Motor neuron (in vitro differentiated cells): ENCODE data around the gene MERTK. TPM values are rescaled to one million over a fixed set of nuclear protein-coding genes. Genes with fewer than 3 reads are reported as not detected.
"Not testable (repeated sequence)": the region's sequence is repeated elsewhere in the genome, so short reads cannot be mapped to it uniquely, and the experiment has no call there.

Experiments used
- ATAC-seq, 8 experiments: fragments of 200-7000 bp; cut with Tn5 transposase; replicated peaks in 6 of 8; 2 replicates each; pipeline ENCODE4 v1.8.0; 2021; ENCODE audit warnings: mild to moderate bottlenecking in 8 of 8, moderate library complexity in 8 of 8
- H3K27ac ChIP-seq, 2 donors: fragments of 250-450 bp; sonication (Bioruptor Pico); 2 replicates each; pipeline ENCODE4 v1.9.0; 2021; ENCODE audit warnings: antibody characterized with exemption in 2 of 2, mild to moderate bottlenecking in 2 of 2, moderate library complexity in 1 of 2
- H3K4me1 ChIP-seq, 2 donors: fragments of 250-450 bp; sonication (Bioruptor Pico); replicated peaks in 1 of 2; 2 replicates each; pipeline ENCODE4 v1.6.1; 2021; ENCODE audit warnings: antibody characterized with exemption in 2 of 2, mild to moderate bottlenecking in 2 of 2, moderate library complexity in 1 of 2
- H3K4me3 ChIP-seq, 5 donors: fragments of 250-450 bp; sonication (Bioruptor Pico); 2 replicates each; pipeline ENCODE4 v1.9.0; 2021; ENCODE audit warnings: antibody characterized with exemption in 5 of 5, mild to moderate bottlenecking in 5 of 5, moderate library complexity in 4 of 5
- WGBS, 10 experiments: fragments of 450-650 bp; shearing (Covaris generic); methylation state at CpG; one replicate each; pipeline ENCODE4 v1.0.0; 2022; 5-methylcytosine and 5-hydroxymethylcytosine counted together
- in situ Hi-C, 9 experiments: fragments of 400-800 bp; cut with MboI; loops; one replicate each; pipeline ENCODE4 v1.15.0; 2021; ENCODE audit warnings: low sequenced_read_pairs in 9 of 9, low pct_unique_long_range_greater_than_20kb in 2 of 9; ENCODE audit not compliant: unreplicated experiment in 9 of 9
- total RNA-seq, 8 experiments: library from RNA; unstranded; fragments of 300-600 nt; gene quantifications; 2 replicates each; pipeline versions ENCODE4 v1.2.3 to v1.2.4, GENCODE V29; 2022

Gene MERTK
- total RNA-seq, 8 experiments from 2014 or later: 1.8 to 20.3 (median 2.9) TPM

- H3K4me3 ChIP-seq: peak overlapping the region; percentile 67 to 90 (median 78)
- in situ Hi-C loops: loop anchor here in 2 of 9 experiments (25.0 kb wide), 1 partner anchor 138 kb away; no protein-coding TSS in a partner anchor
- ATAC-seq: peak; percentile 5 to 54 (median 44)
- H3K27ac ChIP-seq: no peak overlapping the region
- H3K4me1 ChIP-seq: peaks cover 11 to 13% of the 10 kb centered on the region in 2 donors
- 0 to 3% (median 1%) methylated on average over 1 to 16 of the region's 70 CpGs; no CpG with 5 or more reads in 6 of the 10 experiments for WGBS, 10 experiments
Measured at GRCh38 chr2:111898703-111899514, 502 bp downstream of the MERTK start.

- peak overlapping the region in 1 of 5 donors; percentile 6 for H3K4me3 ChIP-seq
- in situ Hi-C loops: loop anchor here in 4 of 9 experiments (25.0 kb wide), 1 partner anchor 136 kb away; no protein-coding TSS in a partner anchor
- ATAC-seq: peak in 2 of 8 experiments; percentile 2 to 5
Measured at GRCh38 chr2:111900859-111901258, 2.5 kb downstream of the MERTK start.

GRCh38 chr2:111903516-111903915 lies 5.1 kb downstream of the MERTK start:
- Histone ChIP-seq H3K27ac (no peak overlapping the region), H3K4me1 (peaks cover 14 to 31% of the 10 kb centered on the region in 2 donors), H3K4me3 (no peak overlapping the region)
- WGBS, 10 experiments: 10 to 80% (median 31%) methylated on average over 1 to 3 of the region's 3 CpGs; no CpG with 5 or more reads in 3 of the 10 experiments
- ATAC-seq: no peak
- in situ Hi-C loops: loop anchor here in 4 of 9 experiments (25.0 kb wide), 1 partner anchor 134 kb away; no protein-coding TSS in a partner anchor

More at GRCh38 chr2:111900859-111901258, 2.5 kb downstream of the MERTK start:
- H3K27ac ChIP-seq: no peak overlapping the region
- peaks cover 11 to 18% of the 10 kb centered on the region in 2 donors for H3K4me1 ChIP-seq
- 0 to 47% (median 17%) methylated on average over 1 to 2 of the region's 3 CpGs; no CpG with 5 or more reads in 2 of the 10 experiments for WGBS, 10 experiments

- H3K4me1 ChIP-seq: peaks cover 14 to 36% of the 10 kb centered on the region in 2 donors
- no peak overlapping the region for H3K4me3 ChIP-seq
- H3K27ac ChIP-seq: no peak overlapping the region
- no peak for ATAC-seq
- in situ Hi-C loops: loop anchor here in 4 of 9 experiments (25.0 kb wide), 1 partner anchor 133 kb away; no protein-coding TSS in a partner anchor
- WGBS, 10 experiments: 48 to 84% (median 65%) methylated on average over 2 to 4 of the region's 5 CpGs; no CpG with 5 or more reads in 1 of the 10 experiments
Measured at GRCh38 chr2:111903930-111904439, 5.6 kb downstream of the MERTK start.

GRCh38 chr2:111904726-111905474 lies 6.5 kb downstream of the MERTK start:
- no peak for ATAC-seq
- H3K4me3 ChIP-seq: no peak overlapping the region
- WGBS, 10 experiments: 77 to 100% (median 89%) methylated on average over 1 to 5 of the region's 10 CpGs; no CpG with 5 or more reads in 2 of the 10 experiments
- peaks cover 14 to 35% of the 10 kb centered on the region in 2 donors for H3K4me1 ChIP-seq
- in situ Hi-C loops: loop anchor here in 4 of 9 experiments (25.0 kb wide), 1 partner anchor 132 kb away; no protein-coding TSS in a partner anchor
- no peak overlapping the region for H3K27ac ChIP-seq

- not testable (repeated sequence) for H3K27ac ChIP-seq, ATAC-seq, H3K4me3 ChIP-seq
- in situ Hi-C loops: loop anchor here in 4 of 9 experiments (25.0 kb wide), 1 partner anchor 132 kb away; no protein-coding TSS in a partner anchor
- H3K4me1 ChIP-seq: peaks cover 14 to 35% of the 10 kb centered on the region in 2 donors
- 59 to 97% (median 85%) methylated on average over 2 to 6 of the region's 9 CpGs; no CpG with 5 or more reads in 3 of the 10 experiments for WGBS, 10 experiments
Measured at GRCh38 chr2:111905475-111905869, 7.1 kb downstream of the MERTK start.

GRCh38 chr2:111905990-111906735 lies 7.8 kb downstream of the MERTK start:
- peak in 5 of 8 experiments; percentile 55 to 96 (median 91) for ATAC-seq
- no peak overlapping the region for H3K4me3 ChIP-seq
- H3K27ac ChIP-seq: no peak overlapping the region
- 0 to 40% (median 14%) methylated on average over 1 to 4 of the region's 4 CpGs; no CpG with 5 or more reads in 1 of the 10 experiments for WGBS, 10 experiments
- in situ Hi-C loops: loop anchor here in 4 of 9 experiments (25.0 kb wide), 1 partner anchor 131 kb away; no protein-coding TSS in a partner anchor
- peaks cover 10 to 35% of the 10 kb centered on the region in 2 donors for H3K4me1 ChIP-seq

GRCh38 chr2:111908578-111908977 lies 10.2 kb downstream of the MERTK start:
- peak in 1 of 8 experiments; percentile 18 for ATAC-seq
- no peak overlapping the region for H3K27ac ChIP-seq

GRCh38 chr2:111909079-111909478 lies 10.7 kb downstream of the MERTK start:
- peak overlapping the region in 1 of 2 donors; percentile 24 for H3K27ac ChIP-seq
- H3K4me3 ChIP-seq: no peak overlapping the region
- peaks cover 10 to 29% of the 10 kb centered on the region in 2 donors for H3K4me1 ChIP-seq
- 15 to 93% (median 65%) methylated on average over 2 to 3 of the region's 3 CpGs; no CpG with 5 or more reads in 2 of the 10 experiments for WGBS, 10 experiments
- in situ Hi-C loops: loop anchor here in 4 of 9 experiments (25.0 kb wide), 1 partner anchor 128 kb away; no protein-coding TSS in a partner anchor
- peak in 1 of 8 experiments; percentile 40 for ATAC-seq

More at GRCh38 chr2:111908578-111908977, 10.2 kb downstream of the MERTK start:
- Histone ChIP-seq H3K4me3 (no peak overlapping the region), H3K4me1 (peaks cover 10 to 33% of the 10 kb centered on the region in 2 donors)
- in situ Hi-C loops: loop anchor here in 4 of 9 experiments (25.0 kb wide), 1 partner anchor 129 kb away; no protein-coding TSS in a partner anchor
- WGBS, 10 experiments: 33 to 90% (median 62%) methylated on average over 1 of the region's 1 CpG; no CpG with 5 or more reads in 1 of the 10 experiments

GRCh38 chr2:111909997-111910396 lies 11.6 kb downstream of the MERTK start:
- in situ Hi-C loops: loop anchor here in 4 of 9 experiments (25.0 kb wide), 1 partner anchor 127 kb away; no protein-coding TSS in a partner anchor
- WGBS, 10 experiments: 33 to 100% (median 80%) methylated on average over 1 to 3 of the region's 4 CpGs; no CpG with 5 or more reads in 1 of the 10 experiments
- H3K27ac ChIP-seq, ATAC-seq, H3K4me3 ChIP-seq: not testable (repeated sequence)
- peaks cover 10 to 29% of the 10 kb centered on the region in 2 donors for H3K4me1 ChIP-seq

GRCh38 chr2:111910609-111911277 lies 12.3 kb downstream of the MERTK start:
- ATAC-seq: no peak
- no peak overlapping the region for H3K4me3 ChIP-seq
- in situ Hi-C loops: loop anchor here in 4 of 9 experiments (25.0 kb wide), 1 partner anchor 127 kb away; no protein-coding TSS in a partner anchor
- H3K27ac ChIP-seq: no peak overlapping the region
- H3K4me1 ChIP-seq: peaks cover 10 to 26% of the 10 kb centered on the region in 2 donors
- WGBS, 10 experiments: 31 to 100% (median 98%) methylated on average over 1 to 2 of the region's 2 CpGs; no CpG with 5 or more reads in 2 of the 10 experiments
